Caco-2 (cell line): Measurements from ENCODE around the gene TAX1BP1. TPM values are rescaled to one million over a fixed set of nuclear protein-coding genes. Genes with fewer than 3 reads are reported as not detected.

Experiments used
- BruUV-seq: library from RNA; stranded (reverse); fragments of 400-500 nt; replicated peaks from 2 replicates; lab custom pipeline; 2021; lab: Mats Ljungman, UMichigan
- CTCF ChIA-PET: fragments of 300-600 bp; sonication (Branson Sonifier 250); formaldehyde crosslinking; loops from one replicate; lab custom pipeline; 2022; ENCODE audit warnings: antibody characterized with exemption; lab: Charles Lee
- POLR2A ChIA-PET: fragments of 300-600 bp; sonication (Branson Sonifier 250); formaldehyde crosslinking; loops from one replicate; lab custom pipeline; 2022; ENCODE audit warnings: antibody characterized with exemption; lab: Charles Lee
- DNase-seq, 2 experiments: peaks; one replicate each; pipeline versions ENCODE4 v3.0.0 to v3.0.0-alpha.2; 2020 to 2022
- H3K27me3 ChIP-seq: replicated peaks from 2 replicates; pipeline ENCODE4 v1.6.0; 2011; ENCODE audit warnings: low read length; ENCODE audit not compliant: control insufficient read depth, insufficient read depth
- H3K36me3 ChIP-seq: 2 replicates; pipeline ENCODE4 v1.5.1; 2011; ENCODE audit warnings: low read length; ENCODE audit not compliant: control insufficient read depth, insufficient read depth
- H3K4me1 ChIP-seq: fragments of 250-450 bp; sonication (Bioruptor Pico); 2 replicates; pipeline ENCODE4 v1.5.1; 2020; ENCODE audit warnings: mild to moderate bottlenecking
- H3K4me3 ChIP-seq: 2 replicates; pipeline ENCODE4 v1.5.1; 2011; ENCODE audit warnings: low read depth, mild to moderate bottlenecking, control low read depth, low read length
- H3K9me3 ChIP-seq: fragments of 250-450 bp; sonication (Bioruptor Pico); 2 replicates; pipeline ENCODE4 v1.5.1; 2020; ENCODE audit warnings: mild to moderate bottlenecking, moderate library complexity
- H3K27ac Mint-ChIP-seq: one replicate; pipeline ENCODE4 v1.8.0; 2022; ENCODE audit warnings: mixed read lengths; ENCODE audit not compliant: unreplicated experiment
- H3K27me3 Mint-ChIP-seq: one replicate; pipeline ENCODE4 v1.8.0; 2022; ENCODE audit warnings: mixed read lengths; ENCODE audit not compliant: insufficient read depth, unreplicated experiment
- H3K36me3 Mint-ChIP-seq: one replicate; pipeline ENCODE4 v1.8.0; 2022; ENCODE audit warnings: mild to moderate bottlenecking, mixed read lengths; ENCODE audit not compliant: insufficient read depth, unreplicated experiment
- H3K4me1 Mint-ChIP-seq: one replicate; pipeline ENCODE4 v1.8.0; 2022; ENCODE audit warnings: low read depth, mixed read lengths; ENCODE audit not compliant: unreplicated experiment
- H3K4me3 Mint-ChIP-seq: one replicate; pipeline ENCODE4 v1.8.0; 2022; ENCODE audit warnings: mild to moderate bottlenecking, moderate library complexity, mixed read lengths; ENCODE audit not compliant: unreplicated experiment
- H3K9me3 Mint-ChIP-seq: one replicate; pipeline ENCODE4 v1.8.0; 2022; ENCODE audit warnings: mixed read lengths; ENCODE audit not compliant: unreplicated experiment
- CTCF ChIP-seq, 2 experiments: fragments of 200-600 bp in 1 of 2; IDR thresholded peaks; 1 replicate in 1 of 2; 2 replicates in 1 of 2; pipeline versions ENCODE4 v1.5.1 to v1.8.0; 2011 to 2022; ENCODE audit warnings: antibody characterized with exemption in 1 of 2, control low read depth in 1 of 2, inconsistent platforms in 1 of 2, low read depth in 1 of 2, low read length in 1 of 2, mild to moderate bottlenecking in 1 of 2, moderate library complexity in 1 of 2; ENCODE audit not compliant: insufficient read depth in 1 of 2, severe bottlenecking in 1 of 2, unreplicated experiment in 1 of 2
- intact Hi-C: fragments of 100-400 bp; cut with micrococcal nuclease; formaldehyde crosslinking; loops from one replicate; pipeline ENCODE4 v1.10.0; 2022; ENCODE audit not compliant: unreplicated experiment
- total RNA-seq: library from RNA; stranded (reverse); gene quantifications from 2 replicates; pipeline ENCODE4 v1.2.3, GENCODE V29; 2022

Gene TAX1BP1
- total RNA-seq, 1 experiment from 2014 or later, result 96.8 TPM

- Mint-ChIP-seq H3K27me3 (no peaks in the 10 kb centered on the region), H3K9me3 (no peaks in the 10 kb centered on the region), H3K4me1 (no peaks in the 10 kb centered on the region), H3K27ac (no peak overlapping the region), H3K36me3 (no peaks in the 10 kb centered on the region), H3K4me3 (no peak overlapping the region)
- no peaks in the 10 kb centered on the region for H3K4me1 ChIP-seq
- ChIA-PET CTCF (no interaction called here), POLR2A (no interaction called here)
- BruUV-seq, result no TSS peak
- no peak for TF ChIP-seq CTCF (IDR thresholded peaks at IDR 0.05; ENCODE audit: insufficient read depth in 1 of 2, low read depth in 1 of 2, low read length in 1 of 2, severe bottlenecking in 1 of 2, unreplicated experiment in 1 of 2)
- H3K9me3 ChIP-seq, result no peaks in the 10 kb centered on the region
- H3K4me3 ChIP-seq, result no peak overlapping the region
- H3K36me3 ChIP-seq, result no peaks in the 10 kb centered on the region
- intact Hi-C loops, result no loop called here
- no peaks in the 10 kb centered on the region for H3K27me3 ChIP-seq
- no peak for DNase-seq
These were observed 39.5 kb upstream of the TAX1BP1 start for GRCh38 chr7:27700501-27700900.

- POLR2A ChIA-PET, result no interaction called here
- H3K4me1 Mint-ChIP-seq, result no peaks in the 10 kb centered on the region
These were observed 36.8 kb upstream of the TAX1BP1 start for GRCh38 chr7:27703181-27703580.

GRCh38 chr7:27704422-27705199 is 35.4 kb upstream of the TAX1BP1 start:
- Histone ChIP-seq H3K9me3 (0 out of 2 replicates have a peak, but pooled peaks cover 3% of the 10 kb centered on the region), H3K27me3 (no peaks in the 10 kb centered on the region), H3K4me3 (no peak overlapping the region), H3K36me3 (no peaks in the 10 kb centered on the region), H3K4me1 (no peaks in the 10 kb centered on the region)
- DNase-seq, result no peak
- H3K36me3 Mint-ChIP-seq, result no peaks in the 10 kb centered on the region
- no peaks in the 10 kb centered on the region for H3K9me3 Mint-ChIP-seq
- no peak overlapping the region for H3K4me3 Mint-ChIP-seq
- BruUV-seq, result no TSS peak
- no peak for TF ChIP-seq CTCF (IDR thresholded peaks at IDR 0.05; ENCODE audit: insufficient read depth in 1 of 2, low read depth in 1 of 2, low read length in 1 of 2, severe bottlenecking in 1 of 2, unreplicated experiment in 1 of 2)
- no peaks in the 10 kb centered on the region for H3K27me3 Mint-ChIP-seq
- ChIA-PET POLR2A (no interaction called here), CTCF (no interaction called here)
- H3K4me1 Mint-ChIP-seq, result no peaks in the 10 kb centered on the region
- intact Hi-C loops, result no loop called here
- no peak overlapping the region for H3K27ac Mint-ChIP-seq

More at GRCh38 chr7:27703181-27703580, 36.8 kb upstream of the TAX1BP1 start:
- intact Hi-C loops, result no loop called here
- Histone ChIP-seq H3K36me3 (no peaks in the 10 kb centered on the region), H3K9me3 (no peaks in the 10 kb centered on the region), H3K4me1 (no peaks in the 10 kb centered on the region), H3K4me3 (no peak overlapping the region), H3K27me3 (no peaks in the 10 kb centered on the region)
- BruUV-seq, result no TSS peak
- CTCF ChIA-PET, result interaction anchor here (0.5 to 1.0 kb wide), 3 partner anchors 42 to 1936 kb away, joined by 3 to 4 read pairs (median 3); no protein-coding TSS in a partner anchor
- Mint-ChIP-seq H3K9me3 (no peaks in the 10 kb centered on the region), H3K36me3 (no peaks in the 10 kb centered on the region), H3K4me3 (no peak overlapping the region), H3K27me3 (no peaks in the 10 kb centered on the region), H3K27ac (no peak overlapping the region)
- DNase-seq, result no peak
- TF ChIP-seq CTCF (IDR thresholded peaks at IDR 0.05; ENCODE audit: insufficient read depth in 1 of 2, low read depth in 1 of 2, low read length in 1 of 2, severe bottlenecking in 1 of 2, unreplicated experiment in 1 of 2), result no peak
